GM19193 (cell line): ENCODE data around the gene METTL25B.

ENCODE experiments used
- POLR2A ChIP-seq: IDR thresholded peaks from 4 replicates; pipeline ENCODE4 v1.6.1; 2011; ENCODE audit not compliant: insufficient read depth, insufficient read length; ENCODE audit errors: extremely low read depth

METTL25B gene

GRCh38 chr1:156746406-156746727, 18.1 kb downstream of the METTL25B start:
- no peak for TF ChIP-seq POLR2A

- no peak for TF ChIP-seq POLR2A
Measured at GRCh38 chr1:156746728-156747631, 18.7 kb downstream of the METTL25B start.

- TF ChIP-seq POLR2A = no peak
Measured at GRCh38 chr1:156747742-156748669, 19.7 kb downstream of the METTL25B start.

- TF ChIP-seq POLR2A = peak; percentile 42
Measured at GRCh38 chr1:156748670-156749418, 20.6 kb downstream of the METTL25B start.

- TF ChIP-seq POLR2A = no peak
Measured at GRCh38 chr1:156749419-156750118, 21.3 kb downstream of the METTL25B start.

GRCh38 chr1:156750191-156750672, 22.0 kb downstream of the METTL25B start:
- TF ChIP-seq POLR2A = no peak

- TF ChIP-seq POLR2A = peak; percentile 52
Measured at GRCh38 chr1:156750711-156751450, 22.6 kb downstream of the METTL25B start.

- TF ChIP-seq POLR2A = no peak
Measured at GRCh38 chr1:156751451-156751756, 23.1 kb downstream of the METTL25B start, which contains the start of gene HDGF. TSS of gene HDGF (minus strand) at chr1:156751675. CDS start at chr1:156751429, 246 bp downstream.

- TF ChIP-seq POLR2A = peak; percentile 64
Measured at GRCh38 chr1:156751757-156752481, 23.6 kb downstream of the METTL25B start.

- no peak for TF ChIP-seq POLR2A
Measured at GRCh38 chr1:156752843-156753482, 24.7 kb downstream of the METTL25B start.

GRCh38 chr1:156754219-156754618, 25.9 kb downstream of the METTL25B start:
- no peak for TF ChIP-seq POLR2A

GRCh38 chr1:156755527-156755950, 27.3 kb downstream of the METTL25B start:
- TF ChIP-seq POLR2A = no peak
